Heart left ventricle (tissue), 16 donors: ENCODE measurements around the gene KRT80. TPM values are rescaled to one million over a fixed set of nuclear protein-coding genes. Genes with fewer than 3 reads are reported as not detected.

ENCODE experiments used
- ATAC-seq, 4 donors: fragments of 200-7000 bp; cut with Tn5 transposase; one replicate each; pipeline ENCODE4 v1.9.1; 2020 to 2022; ENCODE audit warnings: moderate library complexity in 4 of 4, mild to moderate bottlenecking in 3 of 4, moderate number of reproducible peaks in 1 of 4
- DNase-seq, 5 donors: peaks; one replicate each; pipeline ENCODE4 v3.0.0-alpha.2; 2020
- H3K27ac ChIP-seq, 12 donors: fragments of 200-600 bp; sonication (generic) in 4 of 12; one replicate each; pipeline versions ENCODE4 v1.5.0 to v1.8.0; 2016 to 2022; ENCODE audit warnings: mild to moderate bottlenecking in 2 of 12
- H3K27me3 ChIP-seq, 9 donors: fragments of 200-600 bp; sonication (generic) in 2 of 9; one replicate each; pipeline versions ENCODE4 v1.5.1 to v1.8.0; 2016 to 2022; ENCODE audit warnings: mild to moderate bottlenecking in 3 of 9
- H3K36me3 ChIP-seq, 9 donors: fragments of 200-600 bp; sonication (generic) in 2 of 9; one replicate each; pipeline versions ENCODE4 v1.5.0 to v1.8.0; 2018 to 2022; ENCODE audit warnings: mild to moderate bottlenecking in 2 of 9
- H3K4me1 ChIP-seq, 12 donors: fragments of 200-600 bp; sonication (generic) in 4 of 12; one replicate each; pipeline versions ENCODE4 v1.5.0 to v1.8.0; 2016 to 2022; ENCODE audit warnings: mild to moderate bottlenecking in 3 of 12
- H3K4me3 ChIP-seq, 12 donors: fragments of 200-600 bp; sonication (generic) in 4 of 12; one replicate each; pipeline versions ENCODE4 v1.5.0 to v1.8.0; 2017 to 2022; ENCODE audit warnings: mild to moderate bottlenecking in 9 of 12, moderate library complexity in 4 of 12
- H3K9me3 ChIP-seq, 12 donors: fragments of 200-600 bp; sonication (generic) in 4 of 12; one replicate each; pipeline versions ENCODE4 v1.5.0 to v1.8.0; 2016 to 2022; ENCODE audit warnings: mild to moderate bottlenecking in 1 of 12
- POLR2A ChIP-seq, 2 donors: fragments of 450-650 bp; IDR thresholded peaks; one replicate each; pipeline ENCODE4 v1.6.1; 2017; ENCODE audit warnings: antibody characterized with exemption in 2 of 2, mild to moderate bottlenecking in 2 of 2, moderate library complexity in 2 of 2
- WGBS, 4 donors: extraction: QIAGEN DNeasy Blood & Tissue Kit in 2 of 4; methylation state at CpG; one replicate each; pipeline versions ENCODE4 v1.1.5 to v1.1.7; 2013 to 2018; 5-methylcytosine and 5-hydroxymethylcytosine counted together
- intact Hi-C, 10 donors: fragments of 100-400 bp; cut with DNase I; formaldehyde crosslinking; loops; one replicate each; pipeline versions ENCODE4 v1.11.1 to v1.14.2; 2022
- polyA plus RNA-seq, 2 donors: library from polyadenylated mRNA; stranded (reverse); fragments of 200-250 nt; gene quantifications; one replicate each; pipeline ENCODE4 v1.2.3, GENCODE V29; 2013
- total RNA-seq, 9 donors: library from RNA; depleted of rRNA in 2 of 9; stranded (reverse); fragments of >200 nt in 2 of 9; fragmentation: NEBNext Ultra II Directional in 3 of 9; extraction: Animal tissue kit (Norgen Biotek cat#: 25700) in 3 of 9; gene quantifications; one replicate each; pipeline versions ENCODE4 v1.1.0 to v1.2.4, GENCODE V29; 2016 to 2023
- TF ChIP-seq, protein P1 (sequence below), 12 donors: fragments of 200-600 bp; sonication (generic) in 4 of 12; IDR thresholded peaks; one replicate each; pipeline versions ENCODE4 v1.5.0 to v1.8.0; 2018 to 2022; ENCODE audit warnings: antibody characterized with exemption in 12 of 12, mild to moderate bottlenecking in 5 of 12
- donor health status: ischemic (EF 13 %, LVEDD 7.1; RV severe dilation, severe dysfunction).
- donor health status: healthy with polysubstance abuse.
- donor health status: DM: no; HTN: yes; CAD: no.
- donor health status: DM: no; HTN: no; CAD: no.
- donor health status: ischemic (EF 25% LVEDD 6.9; RV normal size, moderate dysfunction).
- donor health status: ischemic (EF 25% LVEDD 5.7; RV mildly dilated, moderate dysfunction).
- donor health status: healthy.
- donor health status: DM: yes; HTN: yes; CAD: no.
- donor health status: ischemic (EF 35%, LVEDD 5.7; RV mildly dilated, moderate dysfunction).
- donor health status: nonischemic (EF 11% LVEDD 7.7; RV severe dilation, severe dysfunction).
- donor health status: DM: yes; HTN: yes; CAD: no.
- donor health status: PGD.
- donor health status: ischemic (EF 29% LVEDD 5.4; RV normal size, mild dysfunction).
- donor health status: nonischemic (EF 23%, LVEDD 6.1; RV moderate dilation, normal function).

The KRT80 gene
- total and polyA plus RNA-seq, 11 donors: 0.08 to 1.2 (median 0.24) TPM; not detected in 2

DNA sequence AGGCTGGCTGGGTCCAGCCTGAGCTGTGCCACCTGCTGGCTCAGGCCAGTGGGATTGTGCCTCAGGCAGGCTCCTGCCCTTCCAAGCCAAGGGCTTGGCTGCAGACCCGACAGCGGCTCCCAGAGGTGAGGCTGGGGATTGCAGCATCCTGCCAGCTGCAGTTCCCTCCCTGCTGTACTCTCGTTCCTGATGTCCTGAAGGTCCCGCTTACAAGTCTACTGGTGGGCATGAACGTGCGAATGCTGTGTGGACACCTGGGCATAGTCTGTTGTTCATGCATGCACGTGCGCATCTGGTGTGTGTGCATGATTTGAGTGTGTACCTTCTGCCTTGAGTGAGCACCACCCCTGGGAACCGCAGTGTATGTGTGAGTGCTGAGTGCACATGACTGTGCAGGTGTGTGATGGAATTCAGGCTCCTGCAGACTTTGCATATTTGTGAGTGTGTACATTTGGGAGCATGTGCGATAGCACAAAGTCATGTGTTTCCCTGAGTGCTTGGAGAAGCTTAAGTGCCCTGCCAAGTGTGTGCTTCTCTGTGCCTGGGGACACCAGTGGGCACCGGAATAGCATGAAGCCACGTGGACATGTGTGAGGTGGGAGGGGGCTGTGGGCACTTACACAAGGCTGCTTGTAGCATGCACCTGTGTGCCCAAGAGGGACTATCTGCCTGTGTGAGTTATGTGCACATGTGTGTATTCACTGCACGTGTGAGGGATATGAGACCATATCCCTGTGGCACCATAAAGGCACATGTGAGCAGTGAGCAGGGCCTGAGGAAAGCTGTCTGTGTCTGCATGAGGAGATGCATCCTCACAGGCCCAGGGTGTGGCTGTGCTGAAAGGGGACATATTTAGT, 22.0 kb upstream of the KRT80 start:
- ATAC-seq (peak; percentile 80 to 94 (median 91)), DNase-seq (peak; percentile 72 to 90 (median 80))
- H3K27ac ChIP-seq: no peak overlapping the region
- H3K4me1 ChIP-seq: peaks cover 0 to 28% (median 2%) of the 10 kb centered on the region in 12 donors
- TF ChIP-seq POLR2A (IDR thresholded peaks at IDR 0.05): peak in 1 of 2 donors; percentile 17
- TF ChIP-seq, protein P1, sequence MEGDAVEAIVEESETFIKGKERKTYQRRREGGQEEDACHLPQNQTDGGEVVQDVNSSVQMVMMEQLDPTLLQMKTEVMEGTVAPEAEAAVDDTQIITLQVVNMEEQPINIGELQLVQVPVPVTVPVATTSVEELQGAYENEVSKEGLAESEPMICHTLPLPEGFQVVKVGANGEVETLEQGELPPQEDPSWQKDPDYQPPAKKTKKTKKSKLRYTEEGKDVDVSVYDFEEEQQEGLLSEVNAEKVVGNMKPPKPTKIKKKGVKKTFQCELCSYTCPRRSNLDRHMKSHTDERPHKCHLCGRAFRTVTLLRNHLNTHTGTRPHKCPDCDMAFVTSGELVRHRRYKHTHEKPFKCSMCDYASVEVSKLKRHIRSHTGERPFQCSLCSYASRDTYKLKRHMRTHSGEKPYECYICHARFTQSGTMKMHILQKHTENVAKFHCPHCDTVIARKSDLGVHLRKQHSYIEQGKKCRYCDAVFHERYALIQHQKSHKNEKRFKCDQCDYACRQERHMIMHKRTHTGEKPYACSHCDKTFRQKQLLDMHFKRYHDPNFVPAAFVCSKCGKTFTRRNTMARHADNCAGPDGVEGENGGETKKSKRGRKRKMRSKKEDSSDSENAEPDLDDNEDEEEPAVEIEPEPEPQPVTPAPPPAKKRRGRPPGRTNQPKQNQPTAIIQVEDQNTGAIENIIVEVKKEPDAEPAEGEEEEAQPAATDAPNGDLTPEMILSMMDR (IDR thresholded peaks at IDR 0.05): peak; percentile 88 to 99 (median 95)
- H3K36me3 ChIP-seq: no peaks in the 10 kb centered on the region
- intact Hi-C loops: loop anchor here in 3 of 10 donors (2.0 kb wide), 2 partner anchors 53 to 57 kb away; no protein-coding TSS in a partner anchor
- H3K4me3 ChIP-seq: no peak overlapping the region
- peaks cover 0 to 1% (median 0%) of the 10 kb centered on the region in 9 donors for H3K27me3 ChIP-seq
- H3K9me3 ChIP-seq: no peaks in the 10 kb centered on the region
- WGBS, 4 donors: 32 to 39% (median 35%) methylated on average over 6 to 13 of the region's 13 CpGs

DNA sequence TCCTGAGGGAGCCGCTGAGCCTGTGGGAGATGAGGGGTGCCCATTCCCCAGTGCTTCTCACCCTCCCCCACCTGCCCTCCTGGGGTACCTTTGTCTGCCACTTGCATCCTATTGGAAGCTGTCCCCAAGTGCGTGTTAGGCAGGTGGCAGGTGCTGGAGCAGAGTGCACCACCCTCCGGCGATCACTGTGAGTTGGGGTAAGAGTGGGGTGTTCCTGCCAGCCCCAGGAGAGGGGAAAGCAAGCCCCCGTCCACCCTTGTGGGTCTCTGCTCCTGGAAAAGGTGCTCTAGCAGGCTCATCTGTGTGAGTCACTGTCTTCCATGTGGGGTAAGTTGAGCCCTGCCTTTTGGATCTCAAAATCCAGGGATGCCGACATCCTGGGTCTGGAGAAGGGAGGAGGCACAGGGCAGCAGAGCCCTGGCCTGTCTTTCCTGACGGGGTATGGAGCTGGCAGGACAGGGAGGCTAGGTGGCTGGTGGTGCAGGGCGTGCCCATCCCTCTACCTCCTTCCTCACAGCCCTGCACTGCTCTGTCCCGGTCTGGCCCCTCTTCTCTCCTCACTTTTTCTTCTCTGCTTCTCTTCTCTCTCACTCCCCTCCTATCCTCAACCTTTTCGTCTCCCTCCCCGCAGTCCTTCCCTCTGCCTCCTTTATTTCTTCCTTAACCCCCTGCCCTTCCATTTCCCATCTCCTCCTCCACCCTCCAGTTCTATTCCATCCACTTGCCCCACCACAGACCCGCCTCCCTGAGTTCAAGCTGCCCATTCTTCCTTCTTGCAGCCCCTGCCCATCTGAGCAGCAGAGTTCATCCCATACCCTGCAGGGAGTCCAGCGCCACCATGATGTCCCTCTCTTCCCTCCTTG, 21.1 kb upstream of the KRT80 start:
- no peak overlapping the region for H3K4me3 ChIP-seq

DNA sequence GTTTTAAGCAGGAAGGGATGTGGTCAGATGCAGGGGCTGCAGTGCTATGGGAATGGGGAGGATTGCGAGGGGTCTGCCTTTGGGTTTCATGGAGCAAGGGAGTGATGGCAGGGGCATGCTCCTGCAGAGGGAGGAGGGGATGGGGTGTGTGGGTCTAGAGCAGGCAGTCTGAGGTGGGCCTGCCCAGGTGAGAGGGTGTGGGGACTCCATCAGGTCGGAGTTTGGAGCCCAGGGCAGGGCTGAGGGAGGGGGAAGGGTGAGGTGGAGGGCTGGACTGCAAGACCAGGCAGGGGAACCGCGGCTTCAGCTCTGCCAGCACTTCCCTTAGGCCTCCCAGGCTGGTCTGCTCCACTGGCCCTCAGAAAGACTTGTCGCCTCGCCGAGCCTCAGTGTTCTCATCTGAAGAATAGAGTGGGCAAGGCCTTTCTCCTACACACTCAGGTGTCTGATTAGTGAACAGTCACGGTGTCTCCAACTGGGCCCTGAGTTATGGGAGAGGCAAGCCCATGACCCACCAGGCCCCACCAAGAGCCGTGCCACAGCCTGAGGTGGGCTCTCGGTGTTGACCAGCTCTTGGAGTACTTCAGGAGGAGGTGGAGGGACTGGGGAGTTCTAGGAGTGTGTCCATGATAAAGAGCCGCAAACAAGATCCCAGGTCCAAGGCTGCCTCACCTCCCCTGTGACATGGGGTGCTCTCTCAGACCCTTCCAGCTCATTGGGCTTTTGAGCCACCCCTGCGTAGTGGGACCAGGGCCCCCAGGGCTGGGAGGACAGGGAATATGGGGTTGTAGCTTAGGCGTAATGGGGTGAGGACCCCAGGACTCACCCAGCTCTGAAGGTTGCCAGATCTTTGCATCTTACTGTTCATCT, 20.1 kb upstream of the KRT80 start:
- Histone ChIP-seq H3K27me3 (peaks cover 0 to 6% (median 0%) of the 10 kb centered on the region in 9 donors), H3K4me1 (peaks cover 6 to 37% (median 14%) of the 10 kb centered on the region in 12 donors), H3K9me3 (no peaks in the 10 kb centered on the region), H3K36me3 (no peaks in the 10 kb centered on the region), H3K4me3 (no peak overlapping the region), H3K27ac (no peak overlapping the region)
- DNase-seq (peak in 2 of 5 donors; percentile 13 to 24), ATAC-seq (no peak)
- TF ChIP-seq, protein P1 (IDR thresholded peaks at IDR 0.05): no peak
- no peak for TF ChIP-seq POLR2A (IDR thresholded peaks at IDR 0.05)
- 88 to 94% (median 92%) methylated on average over 9 to 13 of the region's 13 CpGs for WGBS, 4 donors
- intact Hi-C loops: loop anchor here in 2 of 10 donors (2.0 kb wide), 1 partner anchor 55 kb away; no protein-coding TSS in a partner anchor

More for the DNA sequence above, 21.1 kb upstream of the KRT80 start:
- DNase-seq (peak in 2 of 5 donors; percentile 4 to 44), ATAC-seq (no peak)
- WGBS, 4 donors: 77 to 85% (median 81%) methylated on average over 10 to 13 of the region's 13 CpGs
- no peak overlapping the region for H3K27ac ChIP-seq
- H3K4me1 ChIP-seq: peaks cover 1 to 36% (median 9%) of the 10 kb centered on the region in 12 donors
- no peaks in the 10 kb centered on the region for H3K9me3 ChIP-seq
- intact Hi-C loops: loop anchor here in 2 of 10 donors (2.0 kb wide), 1 partner anchor 56 kb away; no protein-coding TSS in a partner anchor
- no peaks in the 10 kb centered on the region for H3K36me3 ChIP-seq
- no peak for TF ChIP-seq POLR2A (IDR thresholded peaks at IDR 0.05)
- TF ChIP-seq, protein P1 (IDR thresholded peaks at IDR 0.05): no peak
- H3K27me3 ChIP-seq: peaks cover 0 to 6% (median 0%) of the 10 kb centered on the region in 9 donors
